ENCODE results near the gene EPG5. TPM values are rescaled to one million over a fixed set of nuclear protein-coding genes. Genes with fewer than 3 reads are reported as not detected.

EPG5 gene
- total RNA-seq, 1 experiment from 2014 or later = 16.1 TPM

- no peaks in the 10 kb centered on the region for H3K23me2 ChIP-seq (ENCODE audit: insufficient read length, low read depth, low read length, poor library complexity, severe bottlenecking)
- peaks cover 27% of the 10 kb centered on the region for H3K27me3 Mint-ChIP-seq (ENCODE audit: low read depth)
- no peak overlapping the region for H3T11ph ChIP-seq (ENCODE audit: low read length)
- no peak overlapping the region for H3K14ac ChIP-seq (ENCODE audit: insufficient read depth, low read length)
- H4K20me1 ChIP-seq (ENCODE audit: control insufficient read depth, insufficient read depth, insufficient read length) = no peaks in the 10 kb centered on the region
- H3K79me1 ChIP-seq (ENCODE audit: insufficient read depth, low read depth, low read length, poor library complexity, severe bottlenecking) = no peaks in the 10 kb centered on the region
- DNase-seq = no peak
- no peaks in the 10 kb centered on the region for H3K79me2 ChIP-seq (ENCODE audit: insufficient read depth, low read length)
- H3K4me1 ChIP-seq (ENCODE audit: insufficient read depth, low read length) = 0 out of 2 replicates have a peak, but pooled peaks cover 3% of the 10 kb centered on the region
- H2BK15ac ChIP-seq (ENCODE audit: low read depth, low read length) = no peak overlapping the region
- peak overlapping the region; percentile 28 to 74 (median 49); a peak in 4 of 7 replicates for H3K27ac Mint-ChIP-seq
- no peaks in the 10 kb centered on the region for H3K9me3 Mint-ChIP-seq
- H3K23ac ChIP-seq (ENCODE audit: insufficient read length, low read depth, low read length) = no peak overlapping the region
- H2BK5ac ChIP-seq (ENCODE audit: insufficient read length, low read length) = no peak overlapping the region
- no peak overlapping the region for H2BK20ac ChIP-seq (ENCODE audit: low read depth, low read length, poor library complexity, severe bottlenecking)
- H4K8ac ChIP-seq (replicated peaks; ENCODE audit: insufficient read length, low read depth, low read length) = no peak overlapping the region
- no peak overlapping the region for H4K91ac ChIP-seq (ENCODE audit: insufficient read length, low read depth, low read length)
- H3K9me3 ChIP-seq (ENCODE audit: control insufficient read depth, low read depth, low read length) = no peaks in the 10 kb centered on the region
- H2AK5ac ChIP-seq (ENCODE audit: insufficient read length, low read length) = no peak overlapping the region
- H3K4me1 Mint-ChIP-seq = peaks cover 28 to 33% of the 10 kb centered on the region in 2 experiments
- no peak overlapping the region for H3K9ac ChIP-seq (ENCODE audit: extremely low read depth, insufficient read length, low read length)
- no peak overlapping the region for H3K27ac ChIP-seq (ENCODE audit: insufficient read length, low read depth, low read length)
- no peak overlapping the region for H2BK12ac ChIP-seq (ENCODE audit: insufficient read length, low read depth, low read length)
- H3K18ac ChIP-seq (ENCODE audit: insufficient read length, low read depth, low read length) = no peak overlapping the region
- peaks cover 4% of the 10 kb centered on the region; the same call in 1 of the 2 replicates for H3K27me3 ChIP-seq (ENCODE audit: insufficient read depth, low read length)
- H3K4ac ChIP-seq (ENCODE audit: low read depth, low read length) = no peak overlapping the region
- no CpG with 5 or more reads among the region's 17 CpGs for WGBS (ENCODE audit: extremely low coverage, insufficient read length, low lambda C conversion rate)
- no peak overlapping the region for H4K5ac ChIP-seq (ENCODE audit: insufficient read length, low read depth, low read length)
- H3K4me3 Mint-ChIP-seq = no peak overlapping the region
- H3K56ac ChIP-seq (ENCODE audit: insufficient read length, low read depth, low read length) = no peak overlapping the region
- H2BK120ac ChIP-seq (ENCODE audit: low read depth, low read length, poor library complexity, severe bottlenecking) = no peak overlapping the region
- H3K36me3 Mint-ChIP-seq (ENCODE audit: insufficient read depth in 1 of 3, low read depth in 3 of 3) = no peaks in the 10 kb centered on the region
- H3K4me2 ChIP-seq (ENCODE audit: insufficient read depth, insufficient read length, low read length) = no peak overlapping the region
- no peak for TF ChIP-seq CTCF (conservative IDR thresholded peaks at IDR 0.05)
- H2AFZ ChIP-seq (ENCODE audit: low read length) = no peak overlapping the region
Measured at GRCh38 chr18:45841060-45841764, 125.9 kb downstream of the EPG5 start.
